Left lung (tissue), 10 donors: ENCODE results near the gene KLB. TPM values are rescaled to one million over a fixed set of nuclear protein-coding genes. Genes with fewer than 3 reads are reported as not detected.
A peak's percentile ranks its signal among the peaks of the same experiment; 100 is the strongest.
"Not testable (repeated sequence)": the region's sequence is repeated elsewhere in the genome, so short reads cannot be mapped to it uniquely, and the experiment has no call there.

Experiments
- ATAC-seq: fragments of 200-7000 bp; cut with Tn5 transposase; one replicate; pipeline ENCODE4 v1.9.1; 2020; ENCODE audit warnings: moderate library complexity
- DNase-seq, 4 donors: peaks; one replicate each; pipeline ENCODE4 v3.0.0-alpha.2; 2013 to 2020
- H3K27ac ChIP-seq, 2 donors: fragments of 200-600 bp; sonication (generic) in 1 of 2; one replicate each; pipeline versions ENCODE4 v1.5.0 to v1.8.0; 2020 to 2021
- H3K27me3 ChIP-seq, 2 donors: fragments of 200-600 bp; sonication (generic) in 1 of 2; one replicate each; pipeline versions ENCODE4 v1.5.0 to v1.8.0; 2020 to 2021
- H3K36me3 ChIP-seq, 2 donors: fragments of 200-600 bp; sonication (generic) in 1 of 2; one replicate each; pipeline versions ENCODE4 v1.5.0 to v1.8.0; 2020 to 2021
- H3K4me1 ChIP-seq, 2 donors: fragments of 200-600 bp; one replicate each; pipeline ENCODE4 v1.8.0; 2021
- H3K4me3 ChIP-seq, 2 donors: fragments of 200-600 bp; sonication (generic) in 1 of 2; one replicate each; pipeline versions ENCODE4 v1.5.0 to v1.8.0; 2020 to 2021; ENCODE audit warnings: mild to moderate bottlenecking in 1 of 2
- H3K9me3 ChIP-seq, 2 donors: fragments of 200-600 bp; sonication (generic) in 1 of 2; one replicate each; pipeline versions ENCODE4 v1.5.0 to v1.8.0; 2020 to 2021
- CTCF ChIP-seq, 2 donors: fragments of 200-600 bp; sonication (generic) in 1 of 2; IDR thresholded peaks; one replicate each; pipeline versions ENCODE4 v1.5.0 to v1.8.0; 2021; ENCODE audit warnings: antibody characterized with exemption in 2 of 2
- intact Hi-C, 2 donors: fragments of 100-400 bp; cut with DNase I; formaldehyde crosslinking; loops; one replicate each; pipeline versions ENCODE4 v1.11.2 to v1.14.2; 2022
- polyA plus RNA-seq, 6 donors: library from polyadenylated mRNA; unstranded; fragments of 120-200 nt; gene quantifications; one replicate each; pipeline ENCODE4 v1.2.1, GENCODE V29; 2013; ENCODE audit not compliant: insufficient read length in 6 of 6
- total RNA-seq, 2 donors: library from RNA; stranded (reverse); fragmentation: NEBNext Ultra II Directional; extraction: Animal tissue kit (Norgen Biotek cat#: 25700); gene quantifications; one replicate each; pipeline ENCODE4 v1.2.1, GENCODE V29; 2021
- donor health status: DM: no; HTN: yes; CAD: no.
- donor health status: DM: no; HTN: no; CAD: no.

KLB gene
- total and polyA plus RNA-seq, 8 donors = 0.18 to 2.2 (median 0.41) TPM

GRCh38 chr4:39407584-39407885, 805 bp downstream of the KLB start:
- ATAC-seq (peak; percentile 23), DNase-seq (no peak)
- H3K27ac ChIP-seq = no peak overlapping the region
- H3K4me3 ChIP-seq = no peak overlapping the region
- H3K9me3 ChIP-seq = no peaks in the 10 kb centered on the region
- no peak for TF ChIP-seq CTCF (IDR thresholded peaks at IDR 0.05)
- intact Hi-C loops = no loop called here
- H3K27me3 ChIP-seq = no peaks in the 10 kb centered on the region
- H3K4me1 ChIP-seq = no peaks in the 10 kb centered on the region
- no peaks in the 10 kb centered on the region for H3K36me3 ChIP-seq

GRCh38 chr4:39410415-39410814, 3.7 kb downstream of the KLB start:
- no peaks in the 10 kb centered on the region for H3K9me3 ChIP-seq
- intact Hi-C loops = no loop called here
- no peaks in the 10 kb centered on the region for H3K27me3 ChIP-seq
- no peaks in the 10 kb centered on the region for H3K36me3 ChIP-seq
- ATAC-seq (no peak), DNase-seq (no peak)
- no peak overlapping the region for H3K4me3 ChIP-seq
- no peaks in the 10 kb centered on the region for H3K4me1 ChIP-seq
- TF ChIP-seq CTCF (IDR thresholded peaks at IDR 0.05) = no peak
- H3K27ac ChIP-seq = no peak overlapping the region

GRCh38 chr4:39411561-39411960, 4.8 kb downstream of the KLB start:
- ATAC-seq, DNase-seq: not testable (repeated sequence)

GRCh38 chr4:39415678-39416283, 9.1 kb downstream of the KLB start:
- intact Hi-C loops = no loop called here
- no peak overlapping the region for H3K4me3 ChIP-seq
- no peaks in the 10 kb centered on the region for H3K27me3 ChIP-seq
- no peak overlapping the region for H3K27ac ChIP-seq
- H3K4me1 ChIP-seq = no peaks in the 10 kb centered on the region
- no peak for TF ChIP-seq CTCF (IDR thresholded peaks at IDR 0.05)
- ATAC-seq (peak; percentile 20), DNase-seq (no peak)
- H3K36me3 ChIP-seq = no peaks in the 10 kb centered on the region
- H3K9me3 ChIP-seq = no peaks in the 10 kb centered on the region

More at GRCh38 chr4:39411561-39411960, 4.8 kb downstream of the KLB start:
- H3K36me3 ChIP-seq, H3K4me3 ChIP-seq, intact Hi-C loops, H3K27ac ChIP-seq, H3K9me3 ChIP-seq, H3K27me3 ChIP-seq, H3K4me1 ChIP-seq: not testable (repeated sequence)

- H3K9me3 ChIP-seq = no peaks in the 10 kb centered on the region
- no peak overlapping the region for H3K4me3 ChIP-seq
- no peaks in the 10 kb centered on the region for H3K36me3 ChIP-seq
- no peak for TF ChIP-seq CTCF (IDR thresholded peaks at IDR 0.05)
- H3K27ac ChIP-seq = no peak overlapping the region
- no peaks in the 10 kb centered on the region for H3K4me1 ChIP-seq
- intact Hi-C loops = no loop called here
- no peaks in the 10 kb centered on the region for H3K27me3 ChIP-seq
- DNase-seq = no peak
- no peak for ATAC-seq
Observed at GRCh38 chr4:39422247-39422646, 15.5 kb downstream of the KLB start.

GRCh38 chr4:39425297-39425696, 18.6 kb downstream of the KLB start:
- H3K9me3 ChIP-seq, H3K36me3 ChIP-seq, ATAC-seq, H3K27me3 ChIP-seq, DNase-seq, intact Hi-C loops, H3K27ac ChIP-seq, H3K4me3 ChIP-seq, H3K4me1 ChIP-seq: not testable (repeated sequence)
